Mucosa of descending colon (tissue), 3 donors: ENCODE results near the gene PNLIPRP1. TPM values are rescaled to one million over a fixed set of nuclear protein-coding genes. Genes with fewer than 3 reads are reported as not detected.

Source experiments
- ATAC-seq: fragments of 200-7000 bp; cut with Tn5 transposase; one replicate; pipeline ENCODE4 v1.9.1; 2020; ENCODE audit warnings: mild to moderate bottlenecking, moderate library complexity
- DNase-seq, 3 donors: peaks; one replicate each; pipeline ENCODE4 v3.0.0-alpha.2; 2020
- H3K36me3 ChIP-seq: fragments of 200-600 bp; one replicate; pipeline ENCODE4 v1.8.0; 2021; ENCODE audit warnings: low read depth, mild to moderate bottlenecking
- H3K4me1 ChIP-seq: fragments of 200-600 bp; one replicate; pipeline ENCODE4 v1.8.0; 2021; ENCODE audit warnings: low read depth, mild to moderate bottlenecking
- H3K4me3 ChIP-seq: fragments of 200-600 bp; one replicate; pipeline ENCODE4 v1.8.0; 2021; ENCODE audit warnings: mild to moderate bottlenecking
- H3K9me3 ChIP-seq: fragments of 200-600 bp; one replicate; pipeline ENCODE4 v1.8.0; 2021; ENCODE audit warnings: mild to moderate bottlenecking
- CTCF ChIP-seq: fragments of 200-600 bp; IDR thresholded peaks from one replicate; pipeline ENCODE4 v1.8.0; 2022; ENCODE audit warnings: antibody characterized with exemption, mild to moderate bottlenecking
- intact Hi-C, 2 donors: fragments of 100-400 bp; cut with DNase I in 1 of 2; cut with micrococcal nuclease in 1 of 2; formaldehyde crosslinking; loops; one replicate each; pipeline versions ENCODE4 v1.11.0 to v1.11.1; 2022; cut with DNase I, micrococcal nuclease
- total RNA-seq, 3 donors: library from RNA; stranded (reverse); fragmentation: NEBNext Ultra II Directional in 2 of 3; extraction: Animal tissue kit (Norgen Biotek cat#: 25700) in 2 of 3; gene quantifications; one replicate each; pipeline versions ENCODE4 v1.2.1 to v1.2.4, GENCODE V29; 2021 to 2023
- donor health status: DM: no; HTN: no; CAD: no; lungs with moderate emphysema.
- donor health status: DM: no; HTN: no; CAD: no.
- donor health status: DM: no; HTN: yes; CAD: no.

PNLIPRP1 gene
- total RNA-seq, 3 donors from 2014 or later = 0.75 TPM; not detected in 2

GRCh38 chr10:116625845-116626244, 35.1 kb downstream of the PNLIPRP1 start:
- no peak for TF ChIP-seq CTCF
- H3K9me3 ChIP-seq = no peaks in the 10 kb centered on the region
- intact Hi-C loops = no loop called here
- DNase-seq (no peak), ATAC-seq (no peak)
- H3K36me3 ChIP-seq = no peaks in the 10 kb centered on the region
- H3K4me1 ChIP-seq = peaks cover 8% of the 10 kb centered on the region
- no peak overlapping the region for H3K4me3 ChIP-seq

- no peak for DNase-seq
Measured at GRCh38 chr10:116626815-116627214, 36.1 kb downstream of the PNLIPRP1 start.

GRCh38 chr10:116627386-116627933, 36.7 kb downstream of the PNLIPRP1 start:
- Histone ChIP-seq H3K36me3 (no peaks in the 10 kb centered on the region), H3K4me1 (no peaks in the 10 kb centered on the region), H3K9me3 (no peaks in the 10 kb centered on the region), H3K4me3 (no peak overlapping the region)
- ATAC-seq (peak; percentile 91), DNase-seq (peak in 2 of 3 donors; percentile 70 to 72)
- intact Hi-C loops = no loop called here
- TF ChIP-seq CTCF = peak; percentile 21

More at GRCh38 chr10:116626815-116627214, 36.1 kb downstream of the PNLIPRP1 start:
- Histone ChIP-seq H3K4me1 (no peaks in the 10 kb centered on the region), H3K9me3 (no peaks in the 10 kb centered on the region), H3K36me3 (no peaks in the 10 kb centered on the region), H3K4me3 (no peak overlapping the region)
- no peak for TF ChIP-seq CTCF
- no peak for ATAC-seq
- intact Hi-C loops = no loop called here

- ATAC-seq (no peak), DNase-seq (no peak)
- H3K4me3 ChIP-seq = no peak overlapping the region
- no peaks in the 10 kb centered on the region for H3K9me3 ChIP-seq
- H3K4me1 ChIP-seq = no peaks in the 10 kb centered on the region
- H3K36me3 ChIP-seq = no peaks in the 10 kb centered on the region
- TF ChIP-seq CTCF = no peak
- intact Hi-C loops = no loop called here
Measured at GRCh38 chr10:116629340-116629739, 38.6 kb downstream of the PNLIPRP1 start.

GRCh38 chr10:116630020-116630419, 39.3 kb downstream of the PNLIPRP1 start:
- DNase-seq = no peak
- intact Hi-C loops = no loop called here
- Histone ChIP-seq H3K36me3 (no peaks in the 10 kb centered on the region), H3K4me1 (no peaks in the 10 kb centered on the region), H3K9me3 (no peaks in the 10 kb centered on the region), H3K4me3 (no peak overlapping the region)
- TF ChIP-seq CTCF = no peak
- ATAC-seq = no peak

GRCh38 chr10:116631871-116632295, 41.1 kb downstream of the PNLIPRP1 start:
- no peak overlapping the region for H3K4me3 ChIP-seq
- H3K4me1 ChIP-seq = no peaks in the 10 kb centered on the region
- H3K36me3 ChIP-seq = no peaks in the 10 kb centered on the region
- H3K9me3 ChIP-seq = no peaks in the 10 kb centered on the region
- intact Hi-C loops = no loop called here
- ATAC-seq (no peak), DNase-seq (no peak)
- no peak for TF ChIP-seq CTCF
